ENCODE measurements around the gene MAPK9.

GRCh38 chr5:180302256-180302655 is 10.4 kb upstream of the MAPK9 start:
- TF ChIP-seq CTCF (IDR thresholded peaks at IDR 0.05; ENCODE audit: insufficient read depth, low read length, poor library complexity, severe bottlenecking) (no peak), EZH2phosphoT487 (conservative IDR thresholded peaks at IDR 0.05; ENCODE audit: low read length) (no peak)

Measured in SU-DHL-6 (cell line).